Fibroblast of lung (primary cell): Measurements from ENCODE around the gene SEPHS2.

Experiments
- EZH2 ChIP-seq: IDR thresholded peaks from 2 replicates; pipeline ENCODE4 v1.5.1; 2012; ENCODE audit warnings: low read length, control low read depth, mild to moderate bottlenecking; ENCODE audit errors: missing control alignments
- TF ChIP-seq, protein P1 (sequence below), 2 donors: IDR thresholded peaks in 1 of 2; conservative IDR thresholded peaks in 1 of 2; 1 replicate in 1 of 2; 2 replicates in 1 of 2; pipeline ENCODE4 v1.5.1; 2011 to 2012; ENCODE audit warnings: low read length in 2 of 2, control low read depth in 1 of 2, inconsistent platforms in 1 of 2, low read depth in 1 of 2, mild to moderate bottlenecking in 1 of 2

DNA sequence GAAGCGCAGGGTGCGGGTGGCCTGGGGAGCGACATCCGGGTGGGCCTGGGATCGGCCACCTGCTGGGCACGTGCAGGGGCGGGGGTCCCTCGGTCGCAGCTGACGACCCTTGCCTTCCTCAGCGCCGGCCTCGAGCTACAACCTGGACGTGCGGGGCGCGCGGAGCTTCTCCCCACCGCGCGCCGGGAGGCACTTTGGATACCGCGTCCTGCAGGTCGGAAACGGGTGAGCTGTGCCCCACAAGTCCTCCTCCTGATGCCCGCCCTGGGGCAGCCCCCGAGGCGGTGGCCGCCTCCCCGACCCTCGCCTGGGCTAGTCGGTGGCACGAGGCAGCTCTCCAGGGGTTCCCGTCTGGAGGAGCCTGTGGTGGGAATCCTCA lies 28.4 kb upstream of the SEPHS2 start:
- TF ChIP-seq EZH2 = no peak
- TF ChIP-seq, protein P1, sequence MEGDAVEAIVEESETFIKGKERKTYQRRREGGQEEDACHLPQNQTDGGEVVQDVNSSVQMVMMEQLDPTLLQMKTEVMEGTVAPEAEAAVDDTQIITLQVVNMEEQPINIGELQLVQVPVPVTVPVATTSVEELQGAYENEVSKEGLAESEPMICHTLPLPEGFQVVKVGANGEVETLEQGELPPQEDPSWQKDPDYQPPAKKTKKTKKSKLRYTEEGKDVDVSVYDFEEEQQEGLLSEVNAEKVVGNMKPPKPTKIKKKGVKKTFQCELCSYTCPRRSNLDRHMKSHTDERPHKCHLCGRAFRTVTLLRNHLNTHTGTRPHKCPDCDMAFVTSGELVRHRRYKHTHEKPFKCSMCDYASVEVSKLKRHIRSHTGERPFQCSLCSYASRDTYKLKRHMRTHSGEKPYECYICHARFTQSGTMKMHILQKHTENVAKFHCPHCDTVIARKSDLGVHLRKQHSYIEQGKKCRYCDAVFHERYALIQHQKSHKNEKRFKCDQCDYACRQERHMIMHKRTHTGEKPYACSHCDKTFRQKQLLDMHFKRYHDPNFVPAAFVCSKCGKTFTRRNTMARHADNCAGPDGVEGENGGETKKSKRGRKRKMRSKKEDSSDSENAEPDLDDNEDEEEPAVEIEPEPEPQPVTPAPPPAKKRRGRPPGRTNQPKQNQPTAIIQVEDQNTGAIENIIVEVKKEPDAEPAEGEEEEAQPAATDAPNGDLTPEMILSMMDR (conservative IDR thresholded peaks at IDR 0.05 in 1 of 2, IDR thresholded peaks at IDR 0.05 in 1 of 2; ENCODE audit: low read depth in 1 of 2, low read length in 2 of 2) = no peak
